Ishikawa (cell line): ENCODE data around the gene KCNQ1.

Experiments used
- CEBPB ChIP-seq: IDR thresholded peaks from 2 replicates; pipeline ENCODE4 v1.6.1; 2012
- CREB1 ChIP-seq: IDR thresholded peaks from 2 replicates; pipeline ENCODE4 v1.6.1; 2012; ENCODE audit warnings: low read depth
- EGR1 ChIP-seq: IDR thresholded peaks from 2 replicates; pipeline ENCODE4 v1.6.1; 2012
- EP300 ChIP-seq: IDR thresholded peaks from 2 replicates; pipeline ENCODE4 v1.6.1; 2012; ENCODE audit warnings: borderline replicate concordance
- FOXM1 ChIP-seq: IDR thresholded peaks from 2 replicates; pipeline ENCODE4 v1.6.1; 2012; ENCODE audit warnings: low read depth, borderline replicate concordance
- MAX ChIP-seq: IDR thresholded peaks from 2 replicates; pipeline ENCODE4 v1.6.1; 2012
- NFIC ChIP-seq: IDR thresholded peaks from 2 replicates; pipeline ENCODE4 v1.6.1; 2012
- RAD21 ChIP-seq: IDR thresholded peaks from 2 replicates; pipeline ENCODE4 v1.6.1; 2012; ENCODE audit warnings: low read depth
- REST ChIP-seq: IDR thresholded peaks from 2 replicates; pipeline ENCODE4 v1.6.1; 2012; ENCODE audit warnings: low read depth, mild to moderate bottlenecking
- TAF1 ChIP-seq: IDR thresholded peaks from 2 replicates; pipeline ENCODE4 v1.6.1; 2012; ENCODE audit warnings: low read depth, mild to moderate bottlenecking
- TCF12 ChIP-seq: IDR thresholded peaks from 2 replicates; pipeline ENCODE4 v1.6.1; 2012; ENCODE audit warnings: low read depth
- TEAD4 ChIP-seq: IDR thresholded peaks from 2 replicates; pipeline ENCODE4 v1.6.1; 2012
- USF1 ChIP-seq: IDR thresholded peaks from 2 replicates; pipeline ENCODE4 v1.6.1; 2012
- YY1 ChIP-seq: IDR thresholded peaks from 2 replicates; pipeline ENCODE4 v1.6.1; 2012; ENCODE audit warnings: low read depth
- ZBTB7A ChIP-seq: IDR thresholded peaks from 2 replicates; pipeline ENCODE4 v1.6.1; 2012; ENCODE audit warnings: low read depth

KCNQ1 gene

GRCh38 chr11:2459016-2459725, 14.4 kb downstream of the KCNQ1 start:
- TF ChIP-seq EGR1 (no peak), FOXM1 (no peak), YY1 (no peak), RAD21 (no peak), EP300 (no peak), ZBTB7A (no peak), CEBPB (no peak), USF1 (no peak), MAX (no peak), TAF1 (no peak), TEAD4 (no peak), REST (no peak), CREB1 (no peak), NFIC (no peak), TCF12 (no peak)

- TF ChIP-seq FOXM1 (no peak), EGR1 (no peak), CEBPB (no peak), USF1 (no peak), TEAD4 (no peak), EP300 (no peak), ZBTB7A (no peak), TCF12 (no peak)
Observed at GRCh38 chr11:2459796-2460531, 15.2 kb downstream of the KCNQ1 start.

- TF ChIP-seq YY1 (no peak), ZBTB7A (no peak), EP300 (no peak)
Observed at GRCh38 chr11:2460540-2461252, 15.9 kb downstream of the KCNQ1 start.

- TF ChIP-seq ZBTB7A (no peak), CREB1 (no peak), USF1 (no peak), EP300 (no peak), NFIC (no peak), TCF12 (no peak), YY1 (no peak), REST (no peak), RAD21 (no peak), TAF1 (no peak), FOXM1 (no peak), TEAD4 (no peak), EGR1 (no peak), CEBPB (no peak), MAX (no peak)
Observed at GRCh38 chr11:2461253-2461955, 16.6 kb downstream of the KCNQ1 start.
